Mesodermal cell (in vitro differentiated cells): ENCODE measurements around the gene STIP1.

Experiments
- H3K27ac ChIP-seq: 2 replicates; pipeline ENCODE4 v1.7.0; 2013; ENCODE audit warnings: mild to moderate bottlenecking, low read depth, low read length, moderate library complexity; ENCODE audit not compliant: severe bottlenecking
- H3K36me3 ChIP-seq: 2 replicates; pipeline ENCODE4 v1.7.1; 2013; ENCODE audit warnings: mild to moderate bottlenecking, low read length, moderate library complexity; ENCODE audit not compliant: control insufficient read depth, insufficient read depth
- H3K4me1 ChIP-seq: one replicate; pipeline ENCODE4 v1.7.1; 2013; ENCODE audit warnings: mild to moderate bottlenecking, low read length; ENCODE audit not compliant: insufficient read depth, control insufficient read depth, poor library complexity, severe bottlenecking
- H3K4me3 ChIP-seq: 2 replicates; pipeline ENCODE4 v1.7.0; 2013; ENCODE audit warnings: low read length, control low read depth, mild to moderate bottlenecking; ENCODE audit not compliant: insufficient read depth, poor library complexity, severe bottlenecking; ENCODE audit errors: extremely low read depth
- H3K9me3 ChIP-seq: 2 replicates; pipeline ENCODE4 v1.7.1; 2013; ENCODE audit warnings: mild to moderate bottlenecking, low read length, moderate library complexity; ENCODE audit not compliant: control insufficient read depth
- WGBS, 2 experiments: methylation state at CpG; one replicate each; pipeline ENCODE4 v1.1.5; 2013; ENCODE audit warnings: missing lambda C conversion rate in 2 of 2; ENCODE audit not compliant: insufficient coverage in 2 of 2; 5-methylcytosine and 5-hydroxymethylcytosine counted together

The STIP1 gene

GRCh38 chr11:64232967-64233315 lies 47.0 kb downstream of the STIP1 start:
- peaks cover 11% of the 10 kb centered on the region for H3K36me3 ChIP-seq
- H3K9me3 ChIP-seq = no peaks in the 10 kb centered on the region
- no peak overlapping the region for H3K4me3 ChIP-seq
- 95 to 97% methylated on average over 8 of the region's 8 CpGs for WGBS, 2 experiments
- no peaks in the 10 kb centered on the region for H3K4me1 ChIP-seq
- H3K27ac ChIP-seq = no peak overlapping the region

DNA sequence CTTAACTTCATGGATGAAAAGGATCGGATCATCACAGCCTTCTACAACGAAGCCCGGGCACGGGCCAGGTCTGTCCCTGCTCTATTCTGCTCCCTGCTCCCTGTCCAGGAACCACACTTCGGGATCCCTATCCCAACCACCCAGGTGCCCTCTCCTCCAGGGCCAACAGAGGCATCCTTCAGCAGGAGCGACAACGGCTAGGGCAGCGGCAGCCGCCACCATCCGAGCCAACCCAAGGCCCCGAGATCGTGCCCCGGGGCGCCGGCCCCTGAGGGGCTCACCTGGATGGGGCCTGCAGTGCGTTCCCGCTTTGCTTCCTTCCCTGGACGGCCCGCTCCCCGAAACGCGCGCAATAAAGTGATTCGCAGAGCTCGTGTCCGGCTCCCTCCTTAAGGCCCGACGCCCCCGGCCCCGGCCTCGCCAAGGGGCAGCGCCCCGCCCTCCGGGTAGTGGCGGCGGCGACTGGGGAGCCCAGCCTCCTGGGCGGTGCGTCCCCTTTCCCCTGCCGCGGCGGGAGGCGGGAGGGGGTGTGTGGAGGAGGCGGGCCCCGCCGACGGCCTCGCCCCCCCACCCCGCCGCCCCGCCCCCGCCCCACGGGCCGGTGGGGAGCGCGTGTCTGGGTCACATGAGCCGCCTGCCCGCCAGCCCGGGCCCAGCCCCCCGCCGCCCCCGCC lies 48.1 kb downstream of the STIP1 start, which contains the start of gene VEGFB:
VEGFB (plus strand) TSS at position 672 of the 674 bp plus-strand sequence. CDS start 250 bp downstream, outside the sequence.
- no peak within 1 kb of the TSS for H3K27ac ChIP-seq
- WGBS, 2 experiments = 2 to 4% methylated on average over 26 to 41 of the region's 62 CpGs
- H3K4me3 ChIP-seq = peak within 1 kb of the TSS; percentile 52

GRCh38 chr11:64234647-64235379 lies 48.8 kb downstream of the STIP1 start:
- Histone ChIP-seq H3K9me3 (no peaks in the 10 kb centered on the region), H3K36me3 (peaks cover 16% of the 10 kb centered on the region), H3K27ac (no peak overlapping the region), H3K4me3 (peak overlapping the region; percentile 52), H3K4me1 (peaks cover under 1% of the 10 kb centered on the region)
- WGBS, 2 experiments = 2 to 4% methylated on average over 36 to 69 of the region's 80 CpGs

More for the DNA sequence above, 48.1 kb downstream of the STIP1 start, which contains the start of gene VEGFB:
- no peaks in the 10 kb centered on the region for H3K4me1 ChIP-seq
- no peaks in the 10 kb centered on the region for H3K9me3 ChIP-seq
- H3K36me3 ChIP-seq = peaks cover 18% of the 10 kb centered on the region

- Histone ChIP-seq H3K9me3 (no peaks in the 10 kb centered on the region), H3K4me1 (peaks cover 9% of the 10 kb centered on the region), H3K4me3 (peak overlapping the region; percentile 52), H3K36me3 (peaks cover 16% of the 10 kb centered on the region), H3K27ac (no peak overlapping the region)
- WGBS, 2 experiments = 97 to 99% methylated on average over 10 of the region's 12 CpGs
These were observed 49.6 kb downstream of the STIP1 start for GRCh38 chr11:64235437-64236161.

GRCh38 chr11:64237484-64237951 lies 51.5 kb downstream of the STIP1 start:
- Histone ChIP-seq H3K9me3 (no peaks in the 10 kb centered on the region), H3K27ac (no peak overlapping the region), H3K4me3 (no peak overlapping the region), H3K36me3 (peaks cover 16% of the 10 kb centered on the region), H3K4me1 (peaks cover 11% of the 10 kb centered on the region)
- 91 to 92% methylated on average over 10 to 12 of the region's 12 CpGs for WGBS, 2 experiments

GRCh38 chr11:64238076-64238475 lies 52.1 kb downstream of the STIP1 start:
- no peak overlapping the region for H3K27ac ChIP-seq
- H3K4me1 ChIP-seq = peaks cover 17% of the 10 kb centered on the region
- WGBS, 2 experiments = 88 to 93% methylated on average over 3 to 4 of the region's 9 CpGs
- no peaks in the 10 kb centered on the region for H3K9me3 ChIP-seq
- peaks cover 18% of the 10 kb centered on the region for H3K36me3 ChIP-seq
- no peak overlapping the region for H3K4me3 ChIP-seq

DNA sequence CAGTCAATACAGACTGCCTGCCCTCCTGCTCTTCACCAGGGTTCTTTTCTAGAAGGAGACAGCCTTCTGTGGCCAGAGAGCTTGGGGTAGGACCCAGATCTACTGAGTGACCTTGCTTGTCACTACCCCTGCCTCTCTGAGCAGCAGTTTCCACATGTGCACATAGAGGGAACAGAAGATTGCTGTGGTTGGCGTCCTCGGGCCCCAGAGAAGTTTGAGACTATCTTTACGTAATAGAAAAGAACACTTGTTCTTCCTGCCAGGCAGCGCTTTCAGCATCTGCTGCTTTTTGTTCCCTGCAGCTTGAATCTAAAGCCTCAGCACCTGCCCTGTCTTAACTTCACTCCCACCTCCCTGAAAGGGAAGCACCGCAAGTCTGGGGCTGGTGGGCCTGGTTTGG lies 53.0 kb downstream of the STIP1 start:
- Histone ChIP-seq H3K4me1 (peaks cover 26% of the 10 kb centered on the region), H3K27ac (no peak overlapping the region), H3K4me3 (no peak overlapping the region), H3K9me3 (no peaks in the 10 kb centered on the region), H3K36me3 (peaks cover 27% of the 10 kb centered on the region)
- 96 to 97% methylated on average over 5 of the region's 5 CpGs for whole genome bisulfite sequencing, 2 experiments

- Histone ChIP-seq H3K9me3 (no peaks in the 10 kb centered on the region), H3K4me3 (peak overlapping the region; percentile 95), H3K4me1 (peaks cover 28% of the 10 kb centered on the region), H3K27ac (peak overlapping the region; percentile 99), H3K36me3 (peaks cover 34% of the 10 kb centered on the region)
- 91 to 100% methylated on average over 10 to 11 of the region's 11 CpGs for WGBS, 2 experiments
These were observed 53.9 kb downstream of the STIP1 start for GRCh38 chr11:64239662-64240434.

DNA sequence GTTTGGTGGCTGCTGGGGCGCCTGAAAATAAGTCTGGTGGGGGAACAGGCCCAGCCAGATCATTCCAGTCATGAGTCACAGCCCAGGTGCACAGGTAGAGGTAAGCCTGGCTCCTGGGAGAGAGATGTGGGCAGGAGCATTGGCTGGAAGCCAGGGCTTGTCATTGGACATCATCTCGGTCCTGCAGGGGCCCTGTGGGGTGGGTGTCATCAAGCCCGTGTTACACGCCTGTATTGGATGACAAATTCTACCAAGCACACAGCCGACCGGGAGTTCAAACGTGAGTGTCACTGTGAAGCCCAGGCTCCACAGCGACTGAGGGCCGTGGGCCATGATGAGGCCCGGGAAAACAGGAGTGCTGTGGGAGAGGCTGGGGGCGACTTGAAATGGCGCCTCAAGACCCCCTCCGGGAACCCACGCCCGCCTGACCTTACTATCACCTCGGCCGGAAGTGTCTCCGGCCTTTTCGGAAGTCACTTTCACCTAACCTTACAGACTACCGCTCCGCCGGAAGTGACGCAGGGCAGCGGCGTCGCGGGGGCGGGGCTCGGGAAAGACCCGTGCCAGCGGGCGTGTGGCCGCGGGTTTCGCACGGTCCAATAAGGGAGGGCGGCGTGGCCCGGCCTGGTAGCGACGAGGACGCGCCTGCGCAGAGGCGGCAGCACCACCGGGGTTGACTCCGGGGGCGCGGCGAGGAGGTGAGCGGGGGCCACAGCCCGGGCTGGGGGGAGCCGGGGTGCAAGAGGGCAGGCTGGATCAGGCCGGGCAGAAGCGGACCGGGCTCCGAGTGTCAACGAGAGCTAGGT lies 54.7 kb downstream of the STIP1 start, which contains the start of gene FKBP2:
FKBP2 (plus strand) TSS at position 661 of the 806 bp plus-strand sequence. CDS start 1,293 bp downstream, outside the sequence.
- Histone ChIP-seq H3K27ac (peak within 1 kb of the TSS; percentile 99), H3K36me3 (peaks cover 38% of the 10 kb centered on the region), H3K4me3 (peak within 1 kb of the TSS; percentile 95), H3K9me3 (no peaks in the 10 kb centered on the region), H3K4me1 (peaks cover 28% of the 10 kb centered on the region)
- 5% methylated on average over 33 to 50 of the region's 58 CpGs for WGBS, 2 experiments
